Right atrium auricular region (tissue), 2 donors: Measurements from ENCODE around the gene FSTL1. TPM values are rescaled to one million over a fixed set of nuclear protein-coding genes. Genes with fewer than 3 reads are reported as not detected.

Experiments
- DNase-seq: peaks from one replicate; pipeline ENCODE4 v3.0.0-alpha.2; 2019; ENCODE audit warnings: low spot score
- H3K27ac ChIP-seq, 2 donors: fragments of 200-600 bp; sonication (generic); 1 replicate in 1 of 2; 2 replicates in 1 of 2; pipeline ENCODE4 v1.5.1; 2016 to 2019
- H3K27me3 ChIP-seq, 2 donors: fragments of 200-600 bp; sonication (generic); one replicate each; pipeline versions ENCODE4 v1.5.1 to v1.6.0; 2017 to 2019
- H3K36me3 ChIP-seq: fragments of 200-600 bp; sonication (generic); one replicate; pipeline ENCODE4 v1.5.1; 2016
- H3K4me1 ChIP-seq, 2 donors: fragments of 200-600 bp; sonication (generic); one replicate each; pipeline versions ENCODE4 v1.5.1 to v1.6.0; 2017 to 2019
- H3K4me3 ChIP-seq, 2 donors: fragments of 200-600 bp; sonication (generic); 1 replicate in 1 of 2; 2 replicates in 1 of 2; pipeline ENCODE4 v1.5.1; 2017 to 2019; ENCODE audit warnings: mild to moderate bottlenecking in 1 of 2, moderate library complexity in 1 of 2
- H3K9me3 ChIP-seq, 2 donors: fragments of 200-600 bp; sonication (generic); one replicate each; pipeline ENCODE4 v1.5.1; 2019
- CTCF ChIP-seq, 2 donors: fragments of 200-600 bp; sonication (generic); IDR thresholded peaks; one replicate each; pipeline ENCODE4 v1.5.1; 2019; ENCODE audit warnings: antibody characterized with exemption in 2 of 2
- total RNA-seq, 2 donors: library from RNA; depleted of rRNA; stranded (reverse); fragments of >200 nt; gene quantifications; one replicate each; pipeline ENCODE4 v1.1.0, GENCODE V29; 2016

Gene FSTL1
- total RNA-seq, 2 donors from 2014 or later = 327 to 380 TPM

- H3K4me1 ChIP-seq = peaks cover 0 to 100% of the 10 kb centered on the region in 2 donors
- H3K27ac ChIP-seq = peak overlapping the region; percentile 84 to 94
- H3K4me3 ChIP-seq = no peak overlapping the region
- no peak for TF ChIP-seq CTCF (IDR thresholded peaks at IDR 0.05)
- DNase-seq = no peak
- H3K27me3 ChIP-seq = no peaks in the 10 kb centered on the region
- peaks cover 31% of the 10 kb centered on the region for H3K36me3 ChIP-seq
- H3K9me3 ChIP-seq = no peaks in the 10 kb centered on the region
Measured at GRCh38 chr3:120424976-120425570, 25.7 kb downstream of the FSTL1 start.

- Histone ChIP-seq H3K4me3 (no peak overlapping the region), H3K36me3 (peaks cover 25% of the 10 kb centered on the region), H3K9me3 (no peaks in the 10 kb centered on the region), H3K27me3 (no peaks in the 10 kb centered on the region), H3K27ac (peak overlapping the region; percentile 84 to 94), H3K4me1 (peaks cover 0 to 100% of the 10 kb centered on the region in 2 donors)
- no peak for TF ChIP-seq CTCF (IDR thresholded peaks at IDR 0.05)
- DNase-seq = no peak
Measured at GRCh38 chr3:120424506-120424905, 26.3 kb downstream of the FSTL1 start.

- Histone ChIP-seq H3K4me3 (no peak overlapping the region), H3K4me1 (peaks cover 0 to 100% of the 10 kb centered on the region in 2 donors), H3K27ac (peak overlapping the region; percentile 84 to 94), H3K36me3 (peaks cover 23% of the 10 kb centered on the region), H3K27me3 (no peaks in the 10 kb centered on the region), H3K9me3 (no peaks in the 10 kb centered on the region)
- TF ChIP-seq CTCF (IDR thresholded peaks at IDR 0.05) = no peak
- DNase-seq = no peak
Measured at GRCh38 chr3:120423432-120423831, 27.4 kb downstream of the FSTL1 start.

GRCh38 chr3:120421926-120422325 lies 28.9 kb downstream of the FSTL1 start:
- peaks cover 13% of the 10 kb centered on the region for H3K36me3 ChIP-seq
- no peak for DNase-seq
- H3K4me3 ChIP-seq = no peak overlapping the region
- peaks cover 0 to 99% of the 10 kb centered on the region in 2 donors for H3K4me1 ChIP-seq
- TF ChIP-seq CTCF (IDR thresholded peaks at IDR 0.05) = no peak
- H3K27ac ChIP-seq = peak overlapping the region; percentile 84 to 94
- H3K27me3 ChIP-seq = no peaks in the 10 kb centered on the region
- no peaks in the 10 kb centered on the region for H3K9me3 ChIP-seq

- Histone ChIP-seq H3K27me3 (no peaks in the 10 kb centered on the region), H3K9me3 (no peaks in the 10 kb centered on the region), H3K4me3 (no peak overlapping the region), H3K27ac (peak overlapping the region; percentile 84 to 94), H3K4me1 (peaks cover 0 to 99% of the 10 kb centered on the region in 2 donors), H3K36me3 (peaks cover 9% of the 10 kb centered on the region)
- TF ChIP-seq CTCF (IDR thresholded peaks at IDR 0.05) = peak in 1 of 2 donors; percentile 37
- DNase-seq = peak; percentile 73
Measured at GRCh38 chr3:120420928-120421551, 29.8 kb downstream of the FSTL1 start.
